H1 (cell line): ENCODE results near the gene PIK3R6. TPM values are rescaled to one million over a fixed set of nuclear protein-coding genes. Genes with fewer than 3 reads are reported as not detected.

Experiments used
- CBX5 ChIP-seq: fragments of 300-800, 300-1000 bp; sonication (generic); IDR thresholded peaks from 2 replicates; pipeline ENCODE4 v1.7.1; 2016; ENCODE audit warnings: antibody characterized with exemption, low read length, low read depth
- JUND ChIP-seq: IDR thresholded peaks from 2 replicates; pipeline ENCODE4 v1.6.1; 2011; ENCODE audit warnings: mild to moderate bottlenecking, improper control_type of control experiment, low read length
- KDM4A ChIP-seq: IDR thresholded peaks from one replicate; pipeline ENCODE4 v1.7.1; 2012; ENCODE audit warnings: low read depth, mild to moderate bottlenecking, moderate library complexity, low read length, inconsistent platforms; ENCODE audit not compliant: severe bottlenecking
- YY1 ChIP-seq: IDR thresholded peaks from 2 replicates; pipeline ENCODE4 v1.6.1; 2011; ENCODE audit warnings: low read depth, mild to moderate bottlenecking, low read length
- polyA plus RNA-seq, 7 experiments: library from polyadenylated mRNA; depleted of rRNA in 3 of 7; stranded (reverse) in 5 of 7; unstranded in 2 of 7; fragments of >200 nt in 5 of 7; fragments of 200-250 nt in 2 of 7; gene quantifications; 1 replicate in 5 of 7; 2 replicates in 1 of 7; 4 replicates in 1 of 7; pipeline versions ENCODE4 v1.2.1 to v1.2.3, GENCODE V29; 2011 to 2013; ENCODE audit warnings: missing spikeins in 2 of 7, mixed read lengths in 2 of 7
- total RNA-seq: library from RNA; stranded (reverse); fragmentation: NEBNext Ultra II Directional; extraction: Animal tissue kit (Norgen Biotek cat#: 25700); gene quantifications from 2 replicates; pipeline ENCODE4 v1.2.1, GENCODE V29; 2021
- TF ChIP-seq, protein P1 (sequence below): IDR thresholded peaks from 2 replicates; pipeline ENCODE4 v1.6.1; 2012; ENCODE audit warnings: inconsistent platforms

PIK3R6 gene
- total and polyA plus RNA-seq, 2 of the 8 experiments (the other 6 are each of a cell fraction or from before 2014, with no cell fraction given) = 0.24 to 1.2 TPM

DNA sequence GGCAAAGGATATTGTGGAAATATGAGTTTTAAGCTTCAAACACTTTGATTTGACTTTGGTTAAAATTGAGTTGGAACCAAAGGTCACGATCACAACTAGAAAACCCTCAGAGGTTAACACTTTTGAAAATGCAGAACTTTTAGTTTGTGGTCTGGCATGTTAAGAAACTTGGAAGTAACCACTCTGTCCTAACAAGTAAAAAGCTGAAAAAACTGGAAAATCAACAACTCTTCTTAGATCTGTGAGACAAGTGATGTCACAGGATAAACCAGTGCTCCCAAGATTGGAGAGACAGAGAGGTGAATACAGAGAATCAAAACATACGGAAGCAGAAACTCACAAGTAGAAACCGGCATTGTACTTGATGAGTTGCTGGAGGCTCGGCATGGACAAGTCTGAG, 85.7 kb downstream of the PIK3R6 start (continued):
- TF ChIP-seq JUND = no peak
- no peak for TF ChIP-seq YY1
- no peak for TF ChIP-seq CBX5
- no peak for TF ChIP-seq KDM4A
- TF ChIP-seq, protein P1, sequence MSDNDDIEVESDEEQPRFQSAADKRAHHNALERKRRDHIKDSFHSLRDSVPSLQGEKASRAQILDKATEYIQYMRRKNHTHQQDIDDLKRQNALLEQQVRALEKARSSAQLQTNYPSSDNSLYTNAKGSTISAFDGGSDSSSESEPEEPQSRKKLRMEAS = no peak
